ENCODE results near the gene BEAN1.

DNA sequence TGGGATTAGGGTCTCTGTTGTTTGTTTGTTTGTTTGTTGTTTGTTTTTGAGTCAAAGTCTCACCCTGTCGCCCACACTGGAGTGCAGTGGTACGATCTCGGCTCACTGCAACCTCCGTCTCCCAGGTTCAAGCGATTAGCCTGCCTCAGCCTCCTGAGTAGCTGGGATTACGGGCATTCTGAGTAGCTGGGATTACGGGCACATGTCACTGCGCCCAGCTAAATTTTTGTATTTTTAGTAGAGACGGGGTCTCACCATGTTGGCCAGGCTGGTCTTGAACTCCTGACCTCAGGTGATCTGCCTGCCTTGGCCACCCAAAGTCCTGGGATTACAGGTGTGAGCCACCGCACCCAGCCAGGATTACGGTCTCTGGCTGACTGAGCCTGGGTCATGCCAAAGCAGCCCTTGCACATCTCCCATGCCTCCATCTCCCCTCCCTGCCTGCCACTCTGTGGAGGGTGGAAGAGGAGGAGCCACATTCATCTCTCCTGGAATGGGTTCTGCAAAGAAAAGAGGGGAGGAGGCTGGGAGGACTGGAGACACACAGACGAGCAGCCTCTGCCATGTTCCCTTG, 59.2 kb downstream of the BEAN1 start:
- TF ChIP-seq, protein P1, sequence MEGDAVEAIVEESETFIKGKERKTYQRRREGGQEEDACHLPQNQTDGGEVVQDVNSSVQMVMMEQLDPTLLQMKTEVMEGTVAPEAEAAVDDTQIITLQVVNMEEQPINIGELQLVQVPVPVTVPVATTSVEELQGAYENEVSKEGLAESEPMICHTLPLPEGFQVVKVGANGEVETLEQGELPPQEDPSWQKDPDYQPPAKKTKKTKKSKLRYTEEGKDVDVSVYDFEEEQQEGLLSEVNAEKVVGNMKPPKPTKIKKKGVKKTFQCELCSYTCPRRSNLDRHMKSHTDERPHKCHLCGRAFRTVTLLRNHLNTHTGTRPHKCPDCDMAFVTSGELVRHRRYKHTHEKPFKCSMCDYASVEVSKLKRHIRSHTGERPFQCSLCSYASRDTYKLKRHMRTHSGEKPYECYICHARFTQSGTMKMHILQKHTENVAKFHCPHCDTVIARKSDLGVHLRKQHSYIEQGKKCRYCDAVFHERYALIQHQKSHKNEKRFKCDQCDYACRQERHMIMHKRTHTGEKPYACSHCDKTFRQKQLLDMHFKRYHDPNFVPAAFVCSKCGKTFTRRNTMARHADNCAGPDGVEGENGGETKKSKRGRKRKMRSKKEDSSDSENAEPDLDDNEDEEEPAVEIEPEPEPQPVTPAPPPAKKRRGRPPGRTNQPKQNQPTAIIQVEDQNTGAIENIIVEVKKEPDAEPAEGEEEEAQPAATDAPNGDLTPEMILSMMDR (conservative IDR thresholded peaks at IDR 0.05 in 1 of 2, IDR thresholded peaks at IDR 0.05 in 1 of 2; ENCODE audit: extremely low read depth in 1 of 2, insufficient read depth in 1 of 2, low read depth in 1 of 2, low read length in 2 of 2): no peak
- TF ChIP-seq EZH2 (IDR thresholded peaks at IDR 0.05; ENCODE audit: borderline replicate concordance, low read length): no peak
